Mesothelial cell of epicardium (in vitro differentiated cells): Measurements from ENCODE around the gene SDCCAG8. TPM values are rescaled to one million over a fixed set of nuclear protein-coding genes. Genes with fewer than 3 reads are reported as not detected.

ENCODE experiments used
- DNase-seq, 2 experiments: peaks; one replicate each; pipeline ENCODE4 v3.0.0; 2021; ENCODE audit warnings: low spot score in 2 of 2; ENCODE audit not compliant: unreplicated experiment in 2 of 2
- H3K27ac Mint-ChIP-seq: 2 replicates; pipeline ENCODE4 v1.8.0; 2021; ENCODE audit warnings: mixed read lengths
- H3K27me3 Mint-ChIP-seq: 2 replicates; pipeline ENCODE4 v1.8.0; 2021; ENCODE audit warnings: low read depth, mixed read lengths
- H3K36me3 Mint-ChIP-seq: 2 replicates; pipeline ENCODE4 v1.8.0; 2021; ENCODE audit warnings: mixed read lengths
- H3K4me1 Mint-ChIP-seq: 2 replicates; pipeline ENCODE4 v1.8.0; 2021; ENCODE audit warnings: mixed read lengths
- H3K4me3 Mint-ChIP-seq: 2 replicates; pipeline ENCODE4 v1.8.0; 2021; ENCODE audit warnings: mild to moderate bottlenecking, moderate library complexity, mixed read lengths
- H3K9me3 Mint-ChIP-seq: 2 replicates; pipeline ENCODE4 v1.8.0; 2021; ENCODE audit warnings: mixed read lengths
- CTCF ChIP-seq: fragments of 200-600 bp; sonication (generic); IDR thresholded peaks from one replicate; pipeline ENCODE4 v1.5.0; 2021; ENCODE audit warnings: antibody characterized with exemption; ENCODE audit not compliant: unreplicated experiment
- total RNA-seq: library from RNA; stranded (reverse); gene quantifications from 3 replicates; pipeline ENCODE4 v1.2.1, GENCODE V29; 2021

Gene SDCCAG8
- total RNA-seq, 1 donor from 2014 or later, result 37.3 TPM

- peaks cover 31% of the 10 kb centered on the region for H3K36me3 Mint-ChIP-seq
- no peak overlapping the region for H3K4me3 Mint-ChIP-seq
- no peaks in the 10 kb centered on the region for H3K27me3 Mint-ChIP-seq
- H3K9me3 Mint-ChIP-seq, result peaks cover 17% of the 10 kb centered on the region
- no peak for DNase-seq
- TF ChIP-seq CTCF, result no peak
- H3K4me1 Mint-ChIP-seq, result no peaks in the 10 kb centered on the region
- H3K27ac Mint-ChIP-seq, result no peak overlapping the region
Measured at GRCh38 chr1:243378669-243379068, 122.8 kb downstream of the SDCCAG8 start.

DNA sequence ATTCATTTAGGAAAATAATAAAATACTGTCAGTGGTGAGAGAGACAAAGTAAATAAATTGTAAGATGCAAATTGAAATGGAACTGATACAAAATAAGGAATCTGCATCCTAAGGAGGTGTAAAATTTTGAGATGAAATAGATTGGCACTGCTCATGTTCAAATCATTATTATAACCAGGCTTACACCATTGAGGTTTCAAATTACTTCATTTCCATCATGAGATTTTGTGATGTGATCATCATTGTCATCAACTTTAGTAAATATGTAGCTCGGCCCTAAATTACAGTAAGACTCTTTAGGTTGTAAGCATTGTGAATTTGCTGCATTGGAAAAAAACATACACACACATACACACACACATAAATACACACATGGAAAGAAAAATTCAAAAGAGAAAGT lies 123.4 kb downstream of the SDCCAG8 start:
- H3K9me3 Mint-ChIP-seq, result peaks cover 11% of the 10 kb centered on the region
- H3K4me3 Mint-ChIP-seq, result no peak overlapping the region
- no peak overlapping the region for H3K27ac Mint-ChIP-seq
- no peak for TF ChIP-seq CTCF
- no peak for DNase-seq
- H3K27me3 Mint-ChIP-seq, result no peaks in the 10 kb centered on the region
- peaks cover 27% of the 10 kb centered on the region for H3K36me3 Mint-ChIP-seq
- no peaks in the 10 kb centered on the region for H3K4me1 Mint-ChIP-seq

GRCh38 chr1:243379706-243380105 lies 123.9 kb downstream of the SDCCAG8 start:
- DNase-seq, result no peak
- no peak overlapping the region for H3K27ac Mint-ChIP-seq
- peaks cover 25% of the 10 kb centered on the region for H3K36me3 Mint-ChIP-seq
- no peaks in the 10 kb centered on the region for H3K4me1 Mint-ChIP-seq
- H3K4me3 Mint-ChIP-seq, result no peak overlapping the region
- H3K27me3 Mint-ChIP-seq, result no peaks in the 10 kb centered on the region
- peaks cover 6% of the 10 kb centered on the region for H3K9me3 Mint-ChIP-seq
- TF ChIP-seq CTCF, result no peak

DNA sequence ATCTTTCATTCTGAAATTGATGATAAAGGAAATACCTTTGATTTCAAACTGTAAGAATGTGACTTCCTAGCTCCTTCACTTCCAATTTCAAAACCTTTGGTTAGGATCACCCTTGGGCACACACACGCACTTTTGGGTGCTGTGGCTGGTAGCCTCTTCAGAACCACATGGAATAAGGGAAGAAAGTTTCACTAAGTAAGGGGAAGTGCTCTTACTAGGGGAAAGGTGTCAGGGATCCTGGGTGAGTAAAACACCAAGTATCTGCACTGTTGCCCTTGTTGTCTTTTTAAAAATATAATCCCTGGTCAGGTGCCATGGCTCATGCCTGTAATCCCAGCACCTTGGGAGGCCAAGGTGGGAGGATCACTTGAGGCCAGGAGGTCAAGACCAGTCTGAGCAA lies 132.4 kb downstream of the SDCCAG8 start:
- Mint-ChIP-seq H3K27ac (no peak overlapping the region), H3K4me1 (no peaks in the 10 kb centered on the region), H3K27me3 (no peaks in the 10 kb centered on the region), H3K9me3 (no peaks in the 10 kb centered on the region), H3K36me3 (peaks cover 9% of the 10 kb centered on the region), H3K4me3 (no peak overlapping the region)
- no peak for TF ChIP-seq CTCF
- DNase-seq, result no peak

DNA sequence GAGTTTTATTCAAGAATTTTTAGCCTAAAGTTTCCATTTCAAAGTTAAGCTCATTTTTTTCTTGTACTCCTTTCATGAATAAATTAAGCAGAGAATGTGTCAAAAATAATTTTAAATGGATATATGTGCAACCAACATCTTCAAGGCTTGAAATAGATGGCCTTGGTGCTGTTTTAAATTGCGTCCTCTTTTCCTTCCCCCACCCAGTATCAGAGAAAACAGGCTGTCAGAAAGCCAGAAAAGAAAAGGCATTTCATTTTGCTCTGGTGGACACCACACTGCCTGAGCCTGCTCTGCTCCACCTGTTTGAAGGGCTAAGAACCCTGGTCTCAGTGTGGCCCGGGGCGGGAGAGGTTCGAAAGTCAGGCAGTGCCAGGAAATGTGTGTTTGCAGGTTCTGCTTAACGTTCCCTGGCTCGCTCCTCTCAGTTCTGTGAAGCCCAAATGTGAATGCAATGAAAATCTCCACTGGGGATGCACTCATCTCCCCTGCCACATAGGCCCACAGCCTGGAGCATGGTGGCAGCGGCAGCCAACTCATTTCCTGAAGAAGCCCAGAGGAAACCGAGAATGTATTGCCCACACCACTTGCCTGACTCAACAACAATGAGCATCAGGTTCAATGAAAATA lies 134.4 kb downstream of the SDCCAG8 start:
- Mint-ChIP-seq H3K27ac (no peak overlapping the region), H3K4me1 (peaks cover 13% of the 10 kb centered on the region), H3K36me3 (peaks cover 6% of the 10 kb centered on the region), H3K27me3 (no peaks in the 10 kb centered on the region), H3K4me3 (no peak overlapping the region), H3K9me3 (no peaks in the 10 kb centered on the region)
- DNase-seq, result no peak
- no peak for TF ChIP-seq CTCF

- Mint-ChIP-seq H3K9me3 (no peaks in the 10 kb centered on the region), H3K27ac (no peak overlapping the region), H3K4me3 (no peak overlapping the region), H3K27me3 (no peaks in the 10 kb centered on the region), H3K36me3 (peaks cover 6% of the 10 kb centered on the region), H3K4me1 (peaks cover 13% of the 10 kb centered on the region)
- no peak for TF ChIP-seq CTCF
- DNase-seq, result no peak
Measured at GRCh38 chr1:243391355-243391754, 135.5 kb downstream of the SDCCAG8 start.
